ENCODE results near the gene MAST4.
A peak's percentile ranks its signal among the peaks of the same experiment; 100 is the strongest.

The MAST4 gene

GRCh38 chr5:66595756-66596635 is at the start of gene MAST4:
Gene MAST4 (plus strand): TSS chr5:66596393. CDS start chr5:66596656, 263 bp downstream.
- peak; percentile 55 for DNase-seq

DNA sequence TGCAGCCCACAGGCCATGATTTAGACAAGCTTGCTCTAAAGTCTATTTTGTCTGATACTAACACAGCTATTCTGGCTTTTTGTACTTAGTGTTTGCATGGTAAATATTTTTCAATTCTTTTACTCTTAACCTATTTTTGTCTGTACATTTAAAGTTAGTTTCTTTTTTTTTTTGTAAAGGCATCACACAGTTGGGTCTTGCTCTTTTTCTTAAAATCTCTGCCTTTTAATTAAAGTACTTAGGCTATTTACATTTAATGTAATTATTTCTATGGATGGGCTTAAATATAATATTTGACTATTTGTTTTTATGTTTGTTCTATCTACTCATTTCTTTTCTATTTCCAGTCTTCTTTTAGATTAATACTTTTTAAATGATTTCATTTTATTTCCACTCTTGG is 49.7 kb upstream of the MAST4 start:
- DNase-seq = no peak

- no peak for DNase-seq
These were observed 44.9 kb upstream of the MAST4 start for GRCh38 chr5:66551338-66551737.

DNA sequence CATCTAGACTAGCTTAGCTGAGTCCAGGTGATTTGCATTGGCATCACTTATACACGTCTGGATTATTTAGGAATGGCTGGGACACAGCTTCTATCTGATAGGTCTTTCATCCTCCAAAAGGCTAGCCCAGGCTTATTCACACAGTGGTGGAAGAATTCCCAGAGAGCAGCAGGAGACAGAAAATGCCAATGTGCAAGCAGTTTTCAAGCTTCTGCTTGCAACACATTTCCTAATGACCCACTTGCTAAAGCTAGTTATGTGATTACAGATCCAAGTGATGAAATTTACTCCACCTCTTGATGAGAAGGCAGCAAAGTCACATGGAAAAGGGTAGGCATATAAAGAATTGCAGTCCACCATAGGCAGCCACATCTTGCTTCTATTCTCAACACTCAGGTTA is 44.2 kb upstream of the MAST4 start:
- DNase-seq = no peak

DNA sequence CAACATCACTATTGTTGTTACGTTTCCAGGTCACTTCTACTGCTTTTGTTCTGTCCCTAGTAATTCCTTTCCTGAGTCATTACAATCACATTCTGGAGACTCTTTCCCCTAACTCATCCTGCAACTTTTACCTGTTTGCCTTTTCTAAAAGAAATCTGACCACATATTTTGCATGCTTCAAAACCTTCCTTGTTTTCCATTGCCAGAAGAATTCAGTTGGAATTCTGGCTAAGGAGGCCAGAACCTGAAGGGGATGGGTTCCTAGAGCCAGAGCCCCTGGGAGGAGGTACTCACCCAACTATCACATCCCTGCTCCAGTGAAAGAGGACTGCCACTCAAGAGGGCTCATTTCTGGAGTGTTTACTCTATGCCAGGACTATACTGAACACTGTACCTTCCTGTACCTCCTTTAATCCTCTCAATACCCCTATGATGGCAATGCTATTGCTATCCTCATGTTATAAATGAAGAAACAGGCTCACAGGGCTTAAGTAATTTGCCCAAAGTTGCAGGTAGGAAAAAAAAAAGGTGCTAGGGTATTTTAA is 42.8 kb upstream of the MAST4 start:
- no peak for DNase-seq

- no peak for DNase-seq
These were observed 42.1 kb upstream of the MAST4 start for GRCh38 chr5:66553916-66554575.

GRCh38 chr5:66554884-66555283 is 41.3 kb upstream of the MAST4 start:
- no peak for DNase-seq

DNA sequence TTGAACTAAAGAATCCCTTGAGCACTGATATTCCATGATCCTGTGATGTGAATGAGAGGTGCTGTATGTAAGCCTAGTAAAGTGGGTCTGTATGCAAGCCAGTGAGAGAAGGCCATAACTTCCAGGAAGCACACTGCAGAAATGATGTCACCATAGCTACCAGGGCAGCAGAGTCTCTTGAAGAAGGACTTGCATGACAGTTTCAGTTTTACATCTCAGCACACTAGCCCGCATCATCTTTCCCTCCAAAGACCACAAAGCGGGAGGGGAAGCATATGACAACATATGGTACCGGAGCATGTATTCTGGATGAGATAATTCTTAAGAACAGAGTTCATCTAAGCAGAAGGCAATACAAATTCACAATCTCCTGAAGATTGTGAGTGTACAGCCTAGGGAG is 37.6 kb upstream of the MAST4 start:
- DNase-seq = no peak

GRCh38 chr5:66560371-66560770 is 35.8 kb upstream of the MAST4 start:
- no peak for DNase-seq

- DNase-seq = no peak
These were observed 34.8 kb upstream of the MAST4 start for GRCh38 chr5:66561256-66561990.

- no peak for DNase-seq
These were observed 30.3 kb upstream of the MAST4 start for GRCh38 chr5:66565878-66566277.

DNA sequence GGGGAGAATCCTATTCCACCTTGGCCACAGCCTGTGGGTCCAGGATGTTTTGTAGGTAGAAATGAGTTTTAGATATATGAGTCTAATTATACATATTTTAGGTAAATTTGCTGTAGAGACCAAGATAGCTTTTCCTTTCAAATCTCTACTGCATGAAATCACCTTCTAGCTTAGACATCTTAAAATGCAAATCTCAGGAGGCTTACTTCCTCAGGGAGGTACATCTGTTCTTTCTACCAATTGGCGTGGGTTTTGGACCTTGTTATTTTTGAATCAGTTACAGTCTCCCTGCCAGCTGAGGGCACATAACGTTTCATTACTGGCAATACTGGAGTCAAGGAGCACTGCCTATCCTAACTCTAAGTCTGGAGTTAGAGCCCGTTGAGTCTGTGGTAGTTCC is 28.7 kb upstream of the MAST4 start:
- no peak for DNase-seq

- no peak for DNase-seq
These were observed 26.0 kb upstream of the MAST4 start for GRCh38 chr5:66570201-66570600.

GRCh38 chr5:66573733-66574132 is 22.5 kb upstream of the MAST4 start:
- no peak for DNase-seq

DNA sequence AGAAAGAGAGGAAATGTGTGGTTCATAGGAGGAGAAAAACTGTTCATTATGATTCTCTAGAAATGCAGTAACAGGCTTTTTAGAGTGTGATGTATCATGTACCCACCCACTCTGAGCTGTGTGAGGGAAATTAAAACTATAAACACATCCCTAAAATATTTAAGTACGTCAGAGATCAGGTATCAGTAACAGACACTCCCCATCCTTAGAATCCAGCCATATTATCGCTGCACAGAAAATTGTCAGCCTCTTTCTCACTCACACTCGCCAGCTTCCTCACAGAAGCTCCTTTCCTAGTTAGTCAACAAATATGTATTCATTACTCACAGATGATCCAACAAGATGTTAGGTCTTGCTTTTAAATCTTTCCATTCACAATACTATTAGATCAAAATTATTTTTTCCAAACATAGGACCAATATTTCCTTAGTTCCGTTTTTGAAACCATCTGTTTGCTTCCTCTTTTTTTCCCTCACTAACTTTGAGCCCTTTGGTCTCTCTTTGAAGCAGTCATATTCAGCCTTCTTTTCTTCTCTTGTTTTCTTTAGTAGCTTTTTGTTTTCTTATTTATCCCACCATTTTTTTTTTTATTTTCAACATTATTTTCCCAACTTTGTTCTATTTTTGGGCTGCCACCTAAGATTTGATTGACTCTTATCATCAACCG is 13.6 kb upstream of the MAST4 start:
- no peak for DNase-seq

DNA sequence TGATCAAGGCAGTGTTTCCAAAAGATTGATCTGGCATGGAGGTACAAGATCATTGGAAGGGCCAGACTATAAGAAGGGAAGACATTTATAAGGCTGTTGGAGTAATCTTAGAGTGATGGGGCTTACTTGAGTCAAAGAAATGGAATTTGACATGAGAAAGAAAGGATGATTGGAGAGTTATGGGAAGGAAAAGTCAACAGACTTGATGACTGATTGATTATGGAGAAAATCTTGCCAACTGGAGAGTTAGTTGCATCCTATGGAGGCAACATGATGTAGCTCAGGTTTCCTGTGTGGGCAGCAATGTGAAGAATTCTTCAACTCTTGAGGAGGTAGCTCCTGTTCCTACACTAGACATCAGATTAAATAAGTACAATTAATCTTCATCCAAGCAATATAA is 10.9 kb upstream of the MAST4 start:
- DNase-seq = no peak

GRCh38 chr5:66587771-66588170 is 8.4 kb upstream of the MAST4 start:
- DNase-seq = no peak

GRCh38 chr5:66596636-66597182 is 516 bp downstream of the MAST4 start:
- no peak for DNase-seq

DNA sequence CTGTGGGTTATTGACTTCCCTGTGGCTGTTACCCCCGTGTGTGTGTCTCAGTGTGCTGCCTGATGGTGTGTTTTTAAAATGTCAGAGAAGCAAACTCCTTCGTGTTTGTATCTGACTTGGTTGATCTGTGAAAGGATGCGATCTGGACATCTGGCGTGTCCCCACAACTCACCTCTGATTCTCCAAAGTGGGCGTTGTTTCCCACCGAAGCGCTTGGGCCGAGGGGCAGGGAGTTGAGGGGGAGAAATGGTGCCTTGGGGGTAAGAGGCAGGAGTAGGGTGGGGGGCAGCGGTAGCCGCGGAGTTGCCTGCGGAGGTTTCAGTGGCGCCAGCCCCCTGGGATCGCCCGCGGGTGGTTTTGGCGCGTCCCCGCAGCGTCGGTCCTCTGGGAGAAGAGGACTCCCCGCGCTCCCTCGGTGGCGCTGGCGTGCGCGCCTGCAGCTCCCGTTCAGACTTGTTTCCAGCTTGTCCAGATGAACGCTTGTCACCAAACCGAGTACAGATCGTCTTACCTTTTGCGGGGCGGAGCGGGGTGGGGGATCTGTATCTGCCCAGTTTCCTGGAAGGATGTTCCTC is 1.1 kb downstream of the MAST4 start:
- no peak for DNase-seq

DNA sequence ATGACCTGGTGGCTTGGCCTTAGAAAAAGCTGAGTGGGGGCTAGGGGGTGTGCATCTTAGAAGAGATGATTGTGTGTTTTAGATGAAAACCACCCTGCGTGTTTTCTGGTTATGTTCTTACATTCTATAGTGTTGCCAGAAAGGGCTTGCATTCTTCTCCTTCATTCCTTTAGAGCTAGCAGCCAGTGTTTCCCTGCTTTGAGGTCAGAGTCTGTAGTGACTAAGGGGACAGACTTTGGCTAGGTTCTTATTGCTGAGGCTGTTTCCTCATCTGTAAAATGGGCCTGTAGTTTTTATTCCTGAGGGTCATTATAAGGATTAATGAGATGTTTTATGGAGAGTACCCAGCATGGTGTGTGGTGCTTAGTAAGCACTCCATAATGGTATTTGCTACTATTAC is 6.4 kb downstream of the MAST4 start:
- no peak for DNase-seq

DNA sequence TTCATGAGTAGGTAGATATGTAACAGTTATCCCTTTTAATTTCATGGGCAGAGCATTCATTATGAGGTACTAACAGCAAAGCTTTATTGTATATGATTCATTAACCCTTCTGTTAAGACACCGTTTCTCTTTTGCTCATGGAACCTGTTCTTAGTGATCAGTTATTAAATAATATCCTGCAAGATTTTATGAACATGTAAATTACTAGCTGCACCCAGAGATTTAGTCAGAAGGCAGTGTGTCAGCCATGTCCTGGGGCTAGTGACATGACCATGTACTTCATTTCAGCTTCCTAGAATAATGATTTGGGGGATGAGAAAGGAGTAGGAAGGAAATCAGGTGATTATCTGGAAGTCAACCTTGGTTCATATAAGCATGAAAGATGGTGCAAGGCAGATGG is 7.0 kb downstream of the MAST4 start:
- no peak for DNase-seq

DNA sequence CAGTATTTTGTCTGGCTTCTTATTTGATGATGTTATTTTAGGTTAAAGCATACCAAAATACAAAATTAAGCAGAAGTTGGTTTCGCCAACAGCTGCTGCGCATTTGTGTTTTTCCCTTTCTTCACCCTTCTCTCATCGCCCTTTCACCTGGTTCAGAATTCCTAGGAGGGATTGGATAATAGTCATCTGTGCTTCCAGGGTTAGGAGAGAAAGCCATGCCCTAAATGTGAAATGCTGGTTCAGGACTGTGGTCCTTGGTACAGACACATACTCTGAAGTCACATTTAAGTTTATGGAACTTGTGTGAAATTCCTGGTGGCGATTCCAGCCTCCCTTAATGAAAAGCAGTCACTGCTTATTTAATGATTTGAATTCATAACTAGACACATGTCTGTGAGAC is 7.7 kb downstream of the MAST4 start:
- DNase-seq = no peak
